Measurements from ENCODE around the gene CIAO2A. TPM values are rescaled to one million over a fixed set of nuclear protein-coding genes. Genes with fewer than 3 reads are reported as not detected.

The CIAO2A gene
- total and polyA plus RNA-seq, 9 donors, result 13.2 to 43.8 (median 29.4) TPM

GRCh38 chr15:64102497-64102896 is 8.9 kb upstream of the CIAO2A start:
- intact Hi-C loops (cut with DNase I), result no loop called here
- TF ChIP-seq EP300 (IDR thresholded peaks at IDR 0.05) (no peak), CTCF (IDR thresholded peaks at IDR 0.05) (no peak), POLR2A (IDR thresholded peaks at IDR 0.05) (no peak)
- 97 to 98% (median 98%) methylated on average over 2 of the region's 2 CpGs for WGBS, 3 donors
- H3K4me3 ChIP-seq, result no peak overlapping the region
- H3K36me3 ChIP-seq, result no peaks in the 10 kb centered on the region
- H3K4me1 ChIP-seq (ENCODE audit: insufficient read depth), result peaks cover 10% of the 10 kb centered on the region
- H3K9me3 ChIP-seq, result no peaks in the 10 kb centered on the region
- no peaks in the 10 kb centered on the region for H3K27me3 ChIP-seq
- DNase-seq, result no peak
- no peak overlapping the region for H3K27ac ChIP-seq

GRCh38 chr15:64100958-64101357 is 7.3 kb upstream of the CIAO2A start:
- Histone ChIP-seq H3K9me3 (no peaks in the 10 kb centered on the region), H3K4me3 (no peak overlapping the region), H3K27me3 (no peaks in the 10 kb centered on the region), H3K4me1 (ENCODE audit: insufficient read depth) (peaks cover 8% of the 10 kb centered on the region), H3K36me3 (no peaks in the 10 kb centered on the region), H3K27ac (no peak overlapping the region)
- TF ChIP-seq POLR2A (IDR thresholded peaks at IDR 0.05), result no peak
- 86 to 93% (median 88%) methylated on average over 2 of the region's 2 CpGs for whole genome bisulfite sequencing, 3 donors
- intact Hi-C loops (cut with DNase I), result no loop called here
- DNase-seq, result no peak

GRCh38 chr15:64099379-64099778 is 5.7 kb upstream of the CIAO2A start:
- 81 to 85% (median 83%) methylated on average over 2 of the region's 2 CpGs for WGBS, 3 donors
- Histone ChIP-seq H3K36me3 (no peaks in the 10 kb centered on the region), H3K9me3 (no peaks in the 10 kb centered on the region), H3K27ac (no peak overlapping the region), H3K4me1 (ENCODE audit: insufficient read depth) (peaks cover 14% of the 10 kb centered on the region), H3K4me3 (no peak overlapping the region), H3K27me3 (no peaks in the 10 kb centered on the region)
- TF ChIP-seq CTCF (IDR thresholded peaks at IDR 0.05) (no peak), POLR2A (IDR thresholded peaks at IDR 0.05) (no peak), EP300 (IDR thresholded peaks at IDR 0.05) (no peak)
- intact Hi-C loops (cut with DNase I), result no loop called here
- DNase-seq, result no peak

- intact Hi-C loops (cut with DNase I), result no loop called here
- H3K27ac ChIP-seq, result no peak overlapping the region
- peaks cover 17% of the 10 kb centered on the region for H3K4me1 ChIP-seq (ENCODE audit: insufficient read depth)
- DNase-seq, result peak in 2 of 5 donors; percentile 35 to 52
- 2 to 3% (median 3%) methylated on average over 16 of the region's 16 CpGs for WGBS, 3 donors
- no peaks in the 10 kb centered on the region for H3K36me3 ChIP-seq
- no peaks in the 10 kb centered on the region for H3K27me3 ChIP-seq
- TF ChIP-seq CTCF (IDR thresholded peaks at IDR 0.05), result no peak
- no peak for TF ChIP-seq POLR2A (IDR thresholded peaks at IDR 0.05)
- TF ChIP-seq EP300 (IDR thresholded peaks at IDR 0.05), result no peak
- H3K9me3 ChIP-seq, result no peaks in the 10 kb centered on the region
- peak overlapping the region; percentile 94 for H3K4me3 ChIP-seq
These were observed 3.2 kb upstream of the CIAO2A start for GRCh38 chr15:64096668-64097384.
